Measurements from ENCODE around the gene LIX1. TPM values are rescaled to one million over a fixed set of nuclear protein-coding genes. Genes with fewer than 3 reads are reported as not detected.

Gene LIX1
- total and polyA plus RNA-seq, 2 of the 8 experiments (the other 6 are each of a cell fraction or from before 2014, with no cell fraction given) = 0.26 to 0.45 TPM

GRCh38 chr5:97111616-97112015, 30.8 kb downstream of the LIX1 start (continued):
- TF ChIP-seq CHD2 (IDR thresholded peaks at IDR 0.05; ENCODE audit: low read length) (no peak), BACH1 (IDR thresholded peaks at IDR 0.05; ENCODE audit: low read length) (no peak), SP2 (IDR thresholded peaks at IDR 0.05; ENCODE audit: low read length) (no peak), FOSL1 (IDR thresholded peaks at IDR 0.05; ENCODE audit: insufficient read depth, low read depth, low read length) (no peak), SIN3A (conservative IDR thresholded peaks at IDR 0.05 in 1 of 2, IDR thresholded peaks at IDR 0.05 in 1 of 2; ENCODE audit: low read depth in 1 of 2, low read length in 2 of 2) (no peak), EP300 (IDR thresholded peaks at IDR 0.05; ENCODE audit: borderline replicate concordance in 1 of 2, low read depth in 2 of 2, low read length in 2 of 2) (no peak), CBX8 (IDR thresholded peaks at IDR 0.05; ENCODE audit: borderline replicate concordance, low read depth, low read length) (no peak)
